Subcutaneous abdominal adipose tissue (tissue), 5 donors: ENCODE measurements around the gene RPH3AL.
"Not testable (repeated sequence)": the region's sequence is repeated elsewhere in the genome, so short reads cannot be mapped to it uniquely, and the experiment has no call there.

Source experiments
- H3K27ac ChIP-seq: one replicate; pipeline ENCODE4 v1.7.0; 2013; ENCODE audit warnings: low read depth, mild to moderate bottlenecking, inconsistent platforms, low read length, moderate library complexity
- H3K27me3 ChIP-seq, 5 donors: one replicate each; pipeline ENCODE4 v1.7.0; 2013; ENCODE audit warnings: low read length in 5 of 5, inconsistent platforms in 1 of 5; ENCODE audit not compliant: control insufficient read depth in 5 of 5, insufficient read depth in 4 of 5
- H3K36me3 ChIP-seq, 5 donors: one replicate each; pipeline ENCODE4 v1.7.0; 2013; ENCODE audit warnings: low read length in 5 of 5; ENCODE audit not compliant: control insufficient read depth in 5 of 5, insufficient read depth in 5 of 5
- H3K4me1 ChIP-seq, 5 donors: one replicate each; pipeline ENCODE4 v1.7.0; 2013; ENCODE audit warnings: low read length in 5 of 5, mild to moderate bottlenecking in 3 of 5, moderate library complexity in 1 of 5; ENCODE audit not compliant: control insufficient read depth in 5 of 5, insufficient read depth in 5 of 5
- H3K4me3 ChIP-seq, 5 donors: one replicate each; pipeline ENCODE4 v1.7.0; 2013; ENCODE audit warnings: low read length in 5 of 5, low read depth in 1 of 5
- H3K9ac ChIP-seq, 5 donors: one replicate each; pipeline ENCODE4 v1.7.0; 2013; ENCODE audit warnings: low read length in 5 of 5, mild to moderate bottlenecking in 4 of 5, moderate library complexity in 3 of 5
- H3K9me3 ChIP-seq, 5 donors: one replicate each; pipeline ENCODE4 v1.7.0; 2013; ENCODE audit warnings: low read length in 5 of 5; ENCODE audit not compliant: control insufficient read depth in 5 of 5
- donor health status: healthy.
- donor health status: healthy.
- donor health status: healthy.
- donor health status: healthy.
- donor health status: healthy.

RPH3AL gene

GRCh38 chr17:381516-381915 is 28.9 kb upstream of the RPH3AL start:
- Histone ChIP-seq H3K9me3 (no peaks in the 10 kb centered on the region), H3K4me1 (peaks cover 0 to 42% (median 36%) of the 10 kb centered on the region in 5 donors), H3K27me3 (no peaks in the 10 kb centered on the region), H3K4me3 (no peak overlapping the region), H3K27ac (no peak overlapping the region), H3K9ac (no peak overlapping the region), H3K36me3 (no peaks in the 10 kb centered on the region)

- Histone ChIP-seq H3K4me1 (peaks cover 0 to 34% (median 29%) of the 10 kb centered on the region in 5 donors), H3K36me3 (no peaks in the 10 kb centered on the region), H3K27ac (peak overlapping the region; percentile 9), H3K9ac (no peak overlapping the region), H3K27me3 (no peaks in the 10 kb centered on the region), H3K9me3 (no peaks in the 10 kb centered on the region), H3K4me3 (no peak overlapping the region)
Observed at GRCh38 chr17:379531-380465, 27.2 kb upstream of the RPH3AL start.

- Histone ChIP-seq H3K27me3 (no peaks in the 10 kb centered on the region), H3K9ac (no peak overlapping the region), H3K36me3 (no peaks in the 10 kb centered on the region), H3K4me3 (no peak overlapping the region), H3K9me3 (no peaks in the 10 kb centered on the region), H3K4me1 (peaks cover 0 to 30% (median 18%) of the 10 kb centered on the region in 5 donors), H3K27ac (no peak overlapping the region)
Observed at GRCh38 chr17:378068-378467, 25.5 kb upstream of the RPH3AL start.

GRCh38 chr17:376936-377863 is 24.6 kb upstream of the RPH3AL start:
- no peaks in the 10 kb centered on the region for H3K27me3 ChIP-seq
- no peaks in the 10 kb centered on the region for H3K9me3 ChIP-seq
- no peak overlapping the region for H3K4me3 ChIP-seq
- no peak overlapping the region for H3K27ac ChIP-seq
- H3K36me3 ChIP-seq, result no peaks in the 10 kb centered on the region
- H3K4me1 ChIP-seq, result peaks cover 0 to 21% (median 17%) of the 10 kb centered on the region in 5 donors
- H3K9ac ChIP-seq, result peak overlapping the region in 1 of 5 donors; percentile 52

DNA sequence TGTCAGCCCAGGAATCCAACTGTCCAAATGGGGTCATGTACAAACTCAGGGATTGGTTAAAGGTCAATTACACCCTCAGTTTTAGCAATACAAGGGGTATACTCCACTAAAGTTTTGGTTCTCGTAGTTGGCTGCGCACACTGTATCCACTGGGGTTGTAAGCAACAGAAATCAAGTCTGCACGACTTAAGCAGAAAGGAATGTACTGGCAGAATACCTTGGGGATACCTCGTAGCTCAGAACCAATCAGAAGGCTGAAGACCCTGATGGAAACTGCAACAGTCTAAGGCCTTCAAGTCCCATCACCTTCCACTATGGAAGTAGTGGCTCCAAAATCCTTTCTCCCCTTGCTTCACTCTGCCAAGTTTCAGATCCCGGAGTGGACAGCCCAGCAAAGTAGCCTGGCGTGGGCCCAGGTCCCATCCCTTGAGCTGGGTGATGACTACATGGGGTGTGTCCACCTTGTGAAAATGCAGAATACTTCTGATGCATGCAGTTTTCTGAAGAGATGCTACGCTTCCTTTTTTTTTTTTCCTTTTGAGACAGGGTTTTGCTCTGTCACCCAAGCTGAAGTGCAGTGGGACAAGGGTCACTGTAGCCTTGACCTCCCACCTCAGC is 21.1 kb upstream of the RPH3AL start:
- H3K4me3 ChIP-seq, result no peak overlapping the region
- peaks cover 0 to under 1% (median 0%) of the 10 kb centered on the region in 5 donors for H3K9me3 ChIP-seq

DNA sequence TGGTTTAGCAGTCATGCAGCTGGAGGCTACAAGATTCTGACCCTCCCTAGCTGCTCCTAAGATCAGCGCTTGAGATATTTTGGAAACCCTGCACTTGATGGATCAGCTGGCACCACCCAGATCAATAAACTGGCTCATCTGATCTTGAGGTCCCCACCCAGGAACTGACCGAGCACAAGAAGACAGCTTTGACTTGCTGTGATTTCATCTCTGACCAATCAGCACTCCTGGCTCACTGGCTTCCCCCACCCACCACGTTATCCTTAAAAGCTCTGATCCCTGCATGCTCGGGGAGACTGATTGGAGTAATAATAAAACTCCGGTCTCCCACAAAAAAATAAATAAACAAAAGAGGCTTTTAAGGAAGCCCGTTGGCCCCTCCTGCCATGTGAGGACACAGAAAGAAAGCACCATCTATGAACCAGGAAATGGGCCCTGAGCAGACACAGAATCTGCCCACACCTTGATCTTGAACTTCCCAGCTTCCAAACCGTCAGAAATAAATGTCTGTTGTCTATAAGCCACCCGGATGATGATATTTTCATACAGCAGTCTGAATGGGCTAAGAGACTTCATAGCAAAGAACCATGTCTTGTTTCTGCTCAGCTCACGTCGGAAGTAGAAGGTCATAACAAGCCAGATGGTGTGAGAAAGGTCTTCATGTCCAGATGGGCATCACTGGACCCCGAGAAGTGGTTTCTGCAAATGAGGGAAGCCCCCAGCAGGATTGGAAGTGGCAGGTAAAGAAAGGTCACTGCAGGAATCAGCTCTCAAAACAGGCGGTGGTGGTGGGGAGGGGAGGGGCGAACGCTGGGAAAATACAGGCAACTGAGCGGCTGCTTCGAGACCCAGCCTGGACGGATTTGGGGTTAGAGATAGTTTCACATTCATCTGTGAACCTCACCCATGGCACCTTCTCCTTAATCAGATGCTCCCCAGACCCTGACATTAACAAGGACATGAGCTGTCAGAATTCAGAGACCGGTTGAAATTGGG is 19.8 kb upstream of the RPH3AL start:
- Histone ChIP-seq H3K4me1 (peaks cover 0 to 20% (median 12%) of the 10 kb centered on the region in 5 donors), H3K27me3 (no peaks in the 10 kb centered on the region), H3K9ac (no peak overlapping the region), H3K36me3 (peaks cover 0 to 5% (median 2%) of the 10 kb centered on the region in 5 donors), H3K9me3 (peaks cover 0 to 11% (median 4%) of the 10 kb centered on the region in 5 donors), H3K27ac (no peak overlapping the region), H3K4me3 (no peak overlapping the region)

More for the DNA sequence above, 21.1 kb upstream of the RPH3AL start:
- Histone ChIP-seq H3K4me1 (peaks cover 0 to 20% (median 12%) of the 10 kb centered on the region in 5 donors), H3K27me3 (no peaks in the 10 kb centered on the region), H3K36me3 (peaks cover 0 to 5% (median 0%) of the 10 kb centered on the region in 5 donors), H3K27ac (no peak overlapping the region), H3K9ac (no peak overlapping the region)

DNA sequence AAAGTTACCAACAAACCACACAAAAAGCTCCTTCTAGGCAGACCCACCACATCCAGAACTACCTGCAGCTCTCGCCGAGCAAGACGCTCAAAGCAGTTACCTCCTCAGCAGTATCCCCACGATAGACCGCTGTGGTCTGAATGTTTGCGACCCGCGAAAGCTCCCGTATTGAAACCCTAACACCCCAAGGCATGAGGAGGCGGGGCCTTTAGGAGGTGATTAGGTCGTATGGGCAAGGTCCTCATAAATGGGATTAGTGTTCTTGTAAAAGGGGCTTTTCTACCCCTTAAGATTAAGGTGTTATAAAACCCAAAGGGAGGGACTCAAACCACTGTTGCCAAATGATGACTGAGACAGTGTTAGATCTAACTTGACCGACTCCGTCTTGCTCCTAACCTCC is 19.0 kb upstream of the RPH3AL start:
- Histone ChIP-seq H3K9ac (no peak overlapping the region), H3K27ac (no peak overlapping the region), H3K36me3 (peaks cover 0 to 5% (median 2%) of the 10 kb centered on the region in 5 donors), H3K4me1 (peaks cover 0 to 14% (median 6%) of the 10 kb centered on the region in 5 donors), H3K9me3 (peaks cover 0 to 11% (median 4%) of the 10 kb centered on the region in 5 donors), H3K4me3 (no peak overlapping the region), H3K27me3 (no peaks in the 10 kb centered on the region)

GRCh38 chr17:367656-368055 is 15.0 kb upstream of the RPH3AL start:
- not testable (repeated sequence) for H3K36me3 ChIP-seq, H3K27me3 ChIP-seq, H3K27ac ChIP-seq, H3K9ac ChIP-seq, H3K4me3 ChIP-seq
- Histone ChIP-seq H3K4me1 (peaks cover 0 to 14% (median 6%) of the 10 kb centered on the region in 5 donors), H3K9me3 (peaks cover 0 to 11% (median 4%) of the 10 kb centered on the region in 5 donors)
